ENCODE measurements around the gene NDST1.

DNA sequence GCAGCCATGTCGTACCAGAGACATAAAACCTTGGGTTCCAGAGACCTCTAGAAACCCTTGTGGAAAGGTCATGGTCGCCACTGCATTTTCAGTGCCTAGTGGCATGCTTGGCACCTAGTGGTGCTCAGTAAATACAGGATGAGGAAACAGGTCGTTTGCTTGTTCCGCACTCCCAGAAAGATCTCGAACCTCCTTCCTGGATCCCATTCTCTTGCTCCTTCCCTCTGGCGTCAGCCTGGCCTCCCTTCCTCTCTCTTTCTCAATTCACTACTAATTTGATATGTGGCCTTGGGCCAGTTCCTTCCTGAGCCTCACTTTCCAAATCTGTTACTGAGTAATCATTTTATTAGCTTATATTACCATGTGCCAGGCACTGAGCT lies 4.4 kb downstream of the NDST1 start:
- TF ChIP-seq, protein P1, sequence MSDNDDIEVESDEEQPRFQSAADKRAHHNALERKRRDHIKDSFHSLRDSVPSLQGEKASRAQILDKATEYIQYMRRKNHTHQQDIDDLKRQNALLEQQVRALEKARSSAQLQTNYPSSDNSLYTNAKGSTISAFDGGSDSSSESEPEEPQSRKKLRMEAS (IDR thresholded peaks at IDR 0.05) = no peak
- TF ChIP-seq, protein P2, sequence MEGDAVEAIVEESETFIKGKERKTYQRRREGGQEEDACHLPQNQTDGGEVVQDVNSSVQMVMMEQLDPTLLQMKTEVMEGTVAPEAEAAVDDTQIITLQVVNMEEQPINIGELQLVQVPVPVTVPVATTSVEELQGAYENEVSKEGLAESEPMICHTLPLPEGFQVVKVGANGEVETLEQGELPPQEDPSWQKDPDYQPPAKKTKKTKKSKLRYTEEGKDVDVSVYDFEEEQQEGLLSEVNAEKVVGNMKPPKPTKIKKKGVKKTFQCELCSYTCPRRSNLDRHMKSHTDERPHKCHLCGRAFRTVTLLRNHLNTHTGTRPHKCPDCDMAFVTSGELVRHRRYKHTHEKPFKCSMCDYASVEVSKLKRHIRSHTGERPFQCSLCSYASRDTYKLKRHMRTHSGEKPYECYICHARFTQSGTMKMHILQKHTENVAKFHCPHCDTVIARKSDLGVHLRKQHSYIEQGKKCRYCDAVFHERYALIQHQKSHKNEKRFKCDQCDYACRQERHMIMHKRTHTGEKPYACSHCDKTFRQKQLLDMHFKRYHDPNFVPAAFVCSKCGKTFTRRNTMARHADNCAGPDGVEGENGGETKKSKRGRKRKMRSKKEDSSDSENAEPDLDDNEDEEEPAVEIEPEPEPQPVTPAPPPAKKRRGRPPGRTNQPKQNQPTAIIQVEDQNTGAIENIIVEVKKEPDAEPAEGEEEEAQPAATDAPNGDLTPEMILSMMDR (IDR thresholded peaks at IDR 0.05) = no peak
- TF ChIP-seq EHMT2 (IDR thresholded peaks at IDR 0.05; ENCODE audit: low read depth) = no peak
- no peak for TF ChIP-seq SMC3 (IDR thresholded peaks at IDR 0.05)
